Measurements from ENCODE around the gene TCF21. TPM values are rescaled to one million over a fixed set of nuclear protein-coding genes. Genes with fewer than 3 reads are reported as not detected.

The TCF21 gene
- total and polyA plus RNA-seq, 2 of the 4 experiments (the other 2 are of a cell fraction) = 6.6 to 10.0 TPM

GRCh38 chr6:133886104-133886775 lies 2.7 kb upstream of the TCF21 start:
- H3K9me3 ChIP-seq (ENCODE audit: control insufficient read depth, insufficient read depth, low read length) = no peaks in the 10 kb centered on the region
- H2AK9ac ChIP-seq (replicated peaks; ENCODE audit: low read depth, low read length, poor library complexity) = no peak overlapping the region
- no peaks in the 10 kb centered on the region; the same call in 1 of the 2 replicates for H3K4me1 ChIP-seq (ENCODE audit: control insufficient read depth, insufficient read depth, low read length)
- no peak overlapping the region for H4K91ac ChIP-seq (ENCODE audit: insufficient read depth, low read depth, low read length)
- H3K4ac ChIP-seq (ENCODE audit: low read depth, low read length) = no peak overlapping the region
- no peak overlapping the region for H3K23ac ChIP-seq (ENCODE audit: low read depth, low read length)
- no peak overlapping the region for H2BK20ac ChIP-seq (ENCODE audit: low read depth, low read length)
- no peak overlapping the region for H3K27ac ChIP-seq (ENCODE audit: insufficient read depth, low read length)
- H2BK15ac ChIP-seq (ENCODE audit: low read depth, low read length) = no peak overlapping the region
- intact Hi-C loops (cut with micrococcal nuclease) = loop anchor here (5.0 kb wide), 2 partner anchors 49 to 239 kb away; no protein-coding TSS in a partner anchor
- H3K27me3 ChIP-seq (ENCODE audit: control insufficient read depth, insufficient read depth, low read length) = no peaks in the 10 kb centered on the region
- no peak overlapping the region for H3K4me2 ChIP-seq (ENCODE audit: low read depth, low read length)
- no peak overlapping the region for H4K8ac ChIP-seq (ENCODE audit: low read depth in 2 of 2, low read length in 2 of 2)
- no peak overlapping the region for H3K56ac ChIP-seq (ENCODE audit: extremely low read depth, insufficient read depth, low read length)
- TF ChIP-seq MXI1 (IDR thresholded peaks at IDR 0.05; ENCODE audit: borderline replicate concordance, low read depth, low read length) (no peak), CEBPB (IDR thresholded peaks at IDR 0.05; ENCODE audit: low read depth, low read length) (no peak), USF2 (IDR thresholded peaks at IDR 0.05; ENCODE audit: low read depth, low read length) (no peak), SMC3 (IDR thresholded peaks at IDR 0.05; ENCODE audit: low read depth, low read length) (no peak), CTCF (conservative IDR thresholded peaks at IDR 0.05; ENCODE audit: low read depth, low read length) (no peak), RAD21 (IDR thresholded peaks at IDR 0.05; ENCODE audit: low read length) (no peak), NFE2L2 (IDR thresholded peaks at IDR 0.05; ENCODE audit: low read depth, low read length) (no peak), MAZ (IDR thresholded peaks at IDR 0.05; ENCODE audit: borderline replicate concordance, low read depth, low read length) (no peak), CHD1 (IDR thresholded peaks at IDR 0.05; ENCODE audit: low read depth, low read length) (no peak), POLR2A (IDR thresholded peaks at IDR 0.05; ENCODE audit: low read depth, low read length) (no peak), ELK1 (IDR thresholded peaks at IDR 0.05; ENCODE audit: borderline replicate concordance, low read depth, low read length) (no peak), RFX5 (IDR thresholded peaks at IDR 0.05; ENCODE audit: low read depth, low read length) (no peak)
- H2BK120ac ChIP-seq (ENCODE audit: low read depth, low read length) = no peak overlapping the region
- no peak overlapping the region for H2AFZ ChIP-seq (replicated peaks; ENCODE audit: low read length, poor library complexity)
- in situ Hi-C loops (cut with MboI; ENCODE audit: low sequenced_read_pairs) = loop anchor here (25.0 kb wide), 1 partner anchor 274 kb away; no protein-coding TSS in a partner anchor
- POLR2A ChIA-PET (ENCODE audit: unreplicated experiment) = no interaction called here
- H2BK5ac ChIP-seq (ENCODE audit: low read depth, low read length, poor library complexity, severe bottlenecking) = no peak overlapping the region
- dilution Hi-C loops (cut with HindIII; ENCODE audit: low sequenced_read_pairs, unreplicated experiment) = loop anchor here (25.0 kb wide), 1 partner anchor 299 kb away; no protein-coding TSS in a partner anchor
- no CpG with 5 or more reads among the region's 2 CpGs for WGBS, 2 experiments (ENCODE audit: extremely low coverage in 2 of 2, insufficient read length in 1 of 2)
- no peak overlapping the region for H3K14ac ChIP-seq (replicated peaks; ENCODE audit: low read depth, low read length)
- peaks cover 5% of the 10 kb centered on the region; the same call in 1 of the 2 replicates for H3K9me1 ChIP-seq (ENCODE audit: insufficient read depth, low read length)
- H4K20me1 ChIP-seq (ENCODE audit: insufficient read depth, low read length) = peaks cover 5% of the 10 kb centered on the region
- peaks cover 7 to 18% of the 10 kb centered on the region in 2 experiments for H3K79me1 ChIP-seq (ENCODE audit: low read depth in 1 of 2, low read length in 2 of 2)
- CTCF ChIA-PET = no interaction called here
- peaks cover 7% of the 10 kb centered on the region; the same call in 1 of the 2 replicates for H3K36me3 ChIP-seq (ENCODE audit: control insufficient read depth, insufficient read depth, low read length)
- BruUV-seq (replicated peaks) = no TSS peak
- H3K18ac ChIP-seq (ENCODE audit: low read depth, low read length) = no peak overlapping the region
- ATAC-seq (ENCODE audit: low read depth) (no peak), DNase-seq (no peak)
- H2AK5ac ChIP-seq (ENCODE audit: low read depth, low read length) = no peak overlapping the region
- H3K4me3 ChIP-seq (ENCODE audit: insufficient read depth, low read depth, low read length) = no peak overlapping the region
- H4K5ac ChIP-seq (ENCODE audit: low read depth, low read length) = no peak overlapping the region
- H3K9ac ChIP-seq (ENCODE audit: low read depth, low read length) = no peak overlapping the region

Measured in IMR-90 (cell line).